ENCODE measurements around the gene ENTR1.

ENTR1 gene

DNA sequence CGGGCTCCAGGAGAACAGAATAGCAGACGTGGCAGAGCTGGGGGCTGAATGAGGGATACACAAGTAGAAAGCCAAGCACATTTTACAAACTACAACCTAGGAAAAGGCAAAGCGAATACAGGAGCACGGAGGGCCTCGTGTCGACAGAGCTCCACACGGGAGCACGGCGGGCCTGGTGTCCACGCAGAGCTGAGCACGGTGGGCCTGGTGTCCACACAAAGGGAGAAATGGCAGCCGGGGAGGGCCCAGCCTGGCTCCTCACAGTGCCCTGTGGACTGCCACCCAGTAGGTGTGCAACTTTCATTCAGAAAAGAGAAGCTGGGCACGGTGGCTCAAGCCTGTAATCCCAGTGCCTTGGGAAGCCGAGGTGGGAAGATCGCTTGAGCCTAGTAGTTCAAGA lies 32.7 kb upstream of the ENTR1 start:
- H3K9me3 Mint-ChIP-seq (ENCODE audit: low read depth): no peaks in the 10 kb centered on the region
- no peak overlapping the region for H3K4me3 Mint-ChIP-seq
- H3K4me1 Mint-ChIP-seq (ENCODE audit: low read depth): peaks cover 4% of the 10 kb centered on the region
- no peak overlapping the region for H3K27ac Mint-ChIP-seq
- H3K36me3 Mint-ChIP-seq: no peaks in the 10 kb centered on the region
- no peaks in the 10 kb centered on the region for H3K27me3 Mint-ChIP-seq

DNA sequence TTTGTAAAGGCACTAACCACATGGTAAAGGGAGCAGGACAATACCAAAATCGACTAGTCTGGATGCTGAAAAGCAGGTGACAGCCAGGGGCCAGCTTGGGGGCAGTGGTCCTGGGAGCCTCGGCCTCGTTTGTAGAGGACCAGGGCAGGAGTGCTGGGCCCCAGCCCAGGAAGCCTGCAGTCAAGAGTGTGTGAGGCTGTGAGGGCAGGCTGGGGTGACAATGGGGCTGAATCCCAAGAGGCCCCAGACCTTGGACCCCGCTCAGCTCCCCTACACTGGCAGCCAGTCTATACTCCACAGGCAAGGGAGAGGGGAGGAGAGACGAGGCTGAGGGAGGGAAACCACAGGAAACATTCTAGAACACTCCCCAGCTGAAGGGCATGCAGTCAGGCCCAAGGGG lies 31.9 kb upstream of the ENTR1 start:
- no peaks in the 10 kb centered on the region for H3K36me3 Mint-ChIP-seq
- H3K27ac Mint-ChIP-seq: no peak overlapping the region
- peaks cover 11% of the 10 kb centered on the region for H3K4me1 Mint-ChIP-seq (ENCODE audit: low read depth)
- no peak overlapping the region for H3K4me3 Mint-ChIP-seq
- no peaks in the 10 kb centered on the region for H3K9me3 Mint-ChIP-seq (ENCODE audit: low read depth)
- H3K27me3 Mint-ChIP-seq: no peaks in the 10 kb centered on the region

DNA sequence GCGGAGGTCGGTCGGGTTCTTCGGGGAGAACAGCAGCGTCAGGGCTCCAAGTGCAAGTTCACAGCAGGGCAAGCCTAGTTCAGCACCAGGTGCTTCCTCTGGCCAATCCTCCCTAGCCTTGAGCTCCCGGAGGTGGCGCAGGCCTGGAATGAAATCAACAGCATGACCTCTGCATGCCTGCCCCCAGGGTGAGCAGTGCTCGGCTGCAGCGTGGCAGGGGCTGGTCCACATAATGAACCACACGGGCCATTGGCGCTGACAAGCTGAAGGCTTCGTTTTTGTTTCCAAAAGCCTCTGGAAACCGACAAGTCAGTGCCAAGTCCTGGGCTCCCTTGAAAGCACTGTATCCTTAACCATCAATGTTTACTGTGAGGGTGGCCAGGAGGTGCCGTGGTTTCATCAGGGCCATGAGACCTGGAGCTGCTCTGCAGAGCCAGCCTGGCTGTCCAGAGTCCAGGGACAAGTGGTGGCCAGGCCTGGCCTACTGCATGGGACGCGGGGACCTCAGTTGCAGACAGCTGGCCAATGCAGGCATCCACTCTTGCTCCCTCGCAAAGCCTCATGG lies 31.3 kb upstream of the ENTR1 start:
- no peak overlapping the region for H3K4me3 Mint-ChIP-seq
- H3K27ac Mint-ChIP-seq: peak overlapping the region; percentile 16
- no peaks in the 10 kb centered on the region for H3K36me3 Mint-ChIP-seq
- no peaks in the 10 kb centered on the region for H3K9me3 Mint-ChIP-seq (ENCODE audit: low read depth)
- no peaks in the 10 kb centered on the region for H3K27me3 Mint-ChIP-seq
- peaks cover 16% of the 10 kb centered on the region for H3K4me1 Mint-ChIP-seq (ENCODE audit: low read depth)

DNA sequence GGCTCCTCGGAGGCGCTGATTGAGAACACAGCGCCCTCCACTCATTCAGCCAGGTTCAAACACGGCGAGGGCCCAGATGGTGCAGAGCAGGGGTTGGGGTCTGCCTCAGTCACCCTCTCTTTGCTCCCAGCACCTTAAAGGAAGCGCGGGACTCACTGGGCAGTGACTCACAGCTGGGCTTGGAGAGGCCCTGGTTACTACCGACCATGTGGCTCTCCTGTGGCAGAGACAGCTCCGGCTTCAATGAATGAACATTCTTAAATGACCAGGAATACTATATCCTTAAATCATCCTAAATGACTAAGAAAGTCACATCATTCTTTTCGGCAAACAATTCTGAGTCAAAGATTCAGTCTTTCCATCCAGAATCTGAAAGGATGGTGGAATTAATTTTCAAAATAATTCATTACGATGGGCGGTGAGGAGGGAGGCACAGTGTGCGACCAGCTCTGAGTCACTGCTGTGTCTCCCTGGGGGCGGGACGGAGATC lies 30.8 kb upstream of the ENTR1 start:
- no peaks in the 10 kb centered on the region for H3K27me3 Mint-ChIP-seq

DNA sequence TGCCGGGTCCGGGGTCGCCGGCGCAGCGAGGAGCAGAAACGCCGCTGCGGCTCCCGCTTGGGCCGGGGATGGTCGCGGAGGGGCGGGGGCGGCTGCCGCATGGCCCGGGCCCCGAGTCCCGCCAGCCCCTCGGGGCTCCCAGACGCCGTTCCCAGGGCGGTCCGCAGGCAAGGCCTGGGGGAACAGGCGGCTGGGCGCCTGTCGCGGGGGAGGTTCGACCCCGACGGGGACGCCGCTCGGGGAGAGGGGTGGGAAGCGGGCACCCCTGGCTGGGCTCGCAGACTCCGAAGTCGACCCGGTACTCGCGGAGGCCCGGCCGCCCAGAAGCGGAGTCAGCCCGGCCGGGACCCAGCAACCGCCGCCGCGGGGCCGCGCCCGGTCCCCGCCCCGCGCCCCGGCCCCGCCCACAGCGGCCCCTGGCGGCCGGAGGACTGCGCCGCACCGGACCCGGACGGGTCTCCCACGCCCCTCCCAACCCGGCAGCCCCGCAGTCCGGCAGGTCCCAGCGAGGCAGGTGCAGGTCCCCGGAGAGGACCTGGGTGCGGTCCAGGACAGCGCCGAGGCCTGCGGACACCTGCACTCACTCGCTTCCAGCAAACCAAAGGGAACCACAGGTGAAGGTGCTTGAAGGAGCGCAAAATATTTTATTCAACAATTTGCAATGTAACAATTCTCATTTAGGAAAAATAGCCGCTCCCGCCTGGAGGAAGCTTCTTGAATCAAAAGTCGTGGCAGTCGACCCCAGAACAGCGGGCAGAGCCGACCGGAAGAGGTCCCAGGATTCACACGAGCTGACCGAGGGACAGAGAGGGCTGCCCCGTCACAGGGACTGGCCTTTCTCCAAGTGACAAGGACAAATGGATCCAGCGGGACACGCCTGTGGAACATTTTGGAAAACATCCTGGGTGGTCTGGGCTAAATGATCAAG lies 29.3 kb upstream of the ENTR1 start, which contains the start of gene INPP5E:
Gene INPP5E, minus strand, starts transcription at position 365 of the 928 bp plus-strand sequence. CDS start 426 bp downstream, outside the sequence.
- H3K4me1 Mint-ChIP-seq (ENCODE audit: low read depth): peaks cover 24% of the 10 kb centered on the region
- H3K4me3 Mint-ChIP-seq: peak within 1 kb of the TSS; percentile 89
- no peaks in the 10 kb centered on the region for H3K9me3 Mint-ChIP-seq (ENCODE audit: low read depth)
- peak within 1 kb of the TSS; percentile 54 for H3K27ac Mint-ChIP-seq
- no peaks in the 10 kb centered on the region for H3K27me3 Mint-ChIP-seq
- no peaks in the 10 kb centered on the region for H3K36me3 Mint-ChIP-seq

More for the DNA sequence above, 30.8 kb upstream of the ENTR1 start:
- Mint-ChIP-seq H3K36me3 (no peaks in the 10 kb centered on the region), H3K9me3 (ENCODE audit: low read depth) (no peaks in the 10 kb centered on the region), H3K4me3 (no peak overlapping the region), H3K4me1 (ENCODE audit: low read depth) (peaks cover 20% of the 10 kb centered on the region), H3K27ac (peak overlapping the region; percentile 16)

DNA sequence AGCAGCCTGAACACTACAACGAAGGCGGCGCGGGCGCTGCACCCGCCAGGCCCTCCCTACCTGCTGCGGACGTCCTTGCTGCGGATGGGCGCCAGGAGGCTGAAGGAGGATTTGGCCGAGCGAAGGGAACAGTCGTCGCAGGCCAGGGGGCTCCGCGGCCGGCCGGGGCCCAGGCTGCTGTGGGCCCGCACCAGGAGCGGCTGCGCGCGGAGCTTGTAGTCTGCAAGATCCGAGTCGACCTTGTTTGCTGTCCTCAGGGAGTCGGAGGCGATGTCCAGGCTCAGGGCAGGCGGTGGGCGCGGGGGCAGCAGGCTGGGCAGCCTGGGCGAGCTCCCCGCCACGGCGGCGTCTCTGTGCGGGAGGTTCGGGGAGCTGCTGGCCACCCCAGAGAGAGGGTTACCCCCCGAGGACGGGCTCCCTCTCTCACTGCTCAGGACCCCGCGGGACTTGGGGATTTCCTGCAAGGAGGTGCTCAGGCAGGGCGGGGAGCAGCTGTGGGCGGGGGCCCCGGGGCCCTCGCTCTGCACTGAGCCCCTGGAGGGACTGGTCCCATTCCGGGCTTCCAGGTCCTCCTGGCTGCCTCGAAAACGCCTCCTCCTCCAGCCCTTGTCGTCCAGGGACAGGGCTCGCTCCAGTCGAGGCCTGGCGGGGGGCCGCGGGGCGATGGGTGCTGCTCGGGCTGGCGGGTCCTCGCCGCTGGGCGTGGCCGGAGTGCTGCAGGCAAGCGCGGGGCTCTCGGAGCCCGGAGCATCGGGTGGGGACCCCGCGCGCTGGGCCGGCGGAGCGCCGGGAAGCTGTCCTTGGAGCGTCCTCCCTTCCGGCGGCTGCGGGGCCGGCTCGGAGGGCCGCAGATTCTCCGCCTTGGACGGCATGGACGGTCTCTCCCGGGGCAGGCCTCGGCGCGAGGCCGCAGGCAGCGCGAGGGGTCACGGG lies 28.4 kb upstream of the ENTR1 start:
- Mint-ChIP-seq H3K27me3 (no peaks in the 10 kb centered on the region), H3K27ac (no peak overlapping the region), H3K9me3 (ENCODE audit: low read depth) (no peaks in the 10 kb centered on the region), H3K4me1 (ENCODE audit: low read depth) (peaks cover 24% of the 10 kb centered on the region), H3K4me3 (peak overlapping the region; percentile 89), H3K36me3 (no peaks in the 10 kb centered on the region)

DNA sequence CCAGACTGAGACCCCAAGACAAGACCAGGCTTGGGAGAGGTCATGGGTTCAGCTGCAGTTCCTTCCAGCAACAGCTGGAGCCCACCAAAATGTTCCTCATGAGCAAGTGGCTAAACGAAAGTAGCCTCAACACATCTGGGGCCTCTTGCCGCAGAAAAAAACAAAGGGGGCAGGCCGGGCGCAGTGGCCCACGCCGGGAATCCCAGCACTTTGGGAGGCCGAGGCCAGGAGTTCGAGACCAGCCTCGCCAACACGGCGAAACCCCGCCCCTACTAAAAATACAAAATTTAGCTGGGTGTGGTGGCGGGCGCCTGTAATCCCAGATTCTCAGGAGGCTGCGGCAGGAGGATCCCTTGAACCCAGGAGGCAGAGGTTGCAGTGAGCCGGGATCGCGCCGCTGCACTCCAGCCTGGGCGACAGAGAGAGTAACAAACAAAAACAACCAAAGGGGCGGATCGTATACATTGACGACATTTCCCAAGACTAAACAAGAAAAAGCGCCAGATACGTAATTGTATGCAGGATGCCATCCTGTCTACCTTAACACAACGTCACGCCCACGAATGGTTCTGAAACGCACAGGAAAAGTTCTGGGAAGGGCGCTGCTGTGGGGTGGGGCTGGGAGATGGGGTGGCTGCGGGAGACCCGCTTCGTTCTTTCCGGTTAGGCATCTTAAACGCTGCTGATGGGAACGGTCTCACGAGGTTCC lies 27.6 kb upstream of the ENTR1 start:
- Mint-ChIP-seq H3K36me3 (no peaks in the 10 kb centered on the region), H3K4me1 (ENCODE audit: low read depth) (peaks cover 24% of the 10 kb centered on the region), H3K4me3 (peak overlapping the region; percentile 89), H3K9me3 (ENCODE audit: low read depth) (no peaks in the 10 kb centered on the region), H3K27me3 (no peaks in the 10 kb centered on the region), H3K27ac (peak overlapping the region; percentile 34)

DNA sequence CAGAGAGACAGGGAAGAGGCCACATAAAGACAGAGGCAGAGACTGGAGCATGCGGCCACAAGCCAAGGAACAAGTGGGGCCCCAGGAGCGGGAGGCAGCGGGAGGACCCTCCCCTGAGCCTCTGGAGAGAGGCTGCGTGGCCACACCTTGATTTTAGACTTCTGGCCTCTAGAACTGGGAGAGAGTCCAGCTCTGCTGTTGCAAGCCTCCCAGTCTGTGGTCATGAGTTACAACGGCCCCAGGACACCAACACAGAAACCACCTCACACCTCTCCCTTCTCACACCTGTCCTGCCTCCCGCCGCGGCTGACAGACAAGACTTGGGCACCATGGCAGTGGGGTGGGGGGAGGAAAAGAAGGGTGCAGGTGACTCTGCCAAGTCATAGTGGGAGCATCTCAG lies 27.0 kb upstream of the ENTR1 start:
- H3K4me1 Mint-ChIP-seq (ENCODE audit: low read depth): peaks cover 24% of the 10 kb centered on the region
- H3K9me3 Mint-ChIP-seq (ENCODE audit: low read depth): no peaks in the 10 kb centered on the region
- H3K36me3 Mint-ChIP-seq: no peaks in the 10 kb centered on the region
- H3K27me3 Mint-ChIP-seq: no peaks in the 10 kb centered on the region
- peak overlapping the region; percentile 89 for H3K4me3 Mint-ChIP-seq
- H3K27ac Mint-ChIP-seq: no peak overlapping the region

DNA sequence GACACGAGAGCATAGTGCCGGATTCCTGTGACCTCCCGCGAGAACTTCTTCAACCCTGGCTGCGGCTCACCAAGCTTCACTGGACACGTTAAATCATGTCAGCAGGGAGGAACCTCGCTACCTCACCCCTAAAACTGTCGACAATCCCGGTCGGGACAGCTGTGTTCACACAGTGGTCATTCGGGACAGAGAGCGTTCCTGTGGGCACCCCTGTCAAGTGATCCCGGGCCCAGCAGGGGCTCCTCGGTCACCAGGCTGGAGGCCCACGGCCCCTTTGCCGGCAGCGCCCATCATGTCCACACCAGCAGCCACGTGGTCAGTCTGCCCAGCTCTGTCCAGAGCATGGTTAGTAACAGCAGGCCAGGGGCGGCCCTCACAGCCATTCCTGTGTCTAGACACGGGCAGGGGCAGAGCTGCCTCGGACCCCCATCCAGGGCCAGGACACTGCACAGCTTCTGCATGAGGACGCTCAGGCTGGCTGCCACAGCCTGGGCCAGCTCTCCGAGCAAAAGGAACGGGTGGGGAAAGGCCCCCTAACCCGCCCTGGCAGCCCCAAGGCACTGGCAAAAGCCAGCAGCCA lies 25.7 kb upstream of the ENTR1 start:
- Mint-ChIP-seq H3K4me3 (peak overlapping the region; percentile 19), H3K9me3 (ENCODE audit: low read depth) (no peaks in the 10 kb centered on the region), H3K27me3 (no peaks in the 10 kb centered on the region), H3K27ac (no peak overlapping the region), H3K4me1 (ENCODE audit: low read depth) (peaks cover 24% of the 10 kb centered on the region), H3K36me3 (no peaks in the 10 kb centered on the region)

DNA sequence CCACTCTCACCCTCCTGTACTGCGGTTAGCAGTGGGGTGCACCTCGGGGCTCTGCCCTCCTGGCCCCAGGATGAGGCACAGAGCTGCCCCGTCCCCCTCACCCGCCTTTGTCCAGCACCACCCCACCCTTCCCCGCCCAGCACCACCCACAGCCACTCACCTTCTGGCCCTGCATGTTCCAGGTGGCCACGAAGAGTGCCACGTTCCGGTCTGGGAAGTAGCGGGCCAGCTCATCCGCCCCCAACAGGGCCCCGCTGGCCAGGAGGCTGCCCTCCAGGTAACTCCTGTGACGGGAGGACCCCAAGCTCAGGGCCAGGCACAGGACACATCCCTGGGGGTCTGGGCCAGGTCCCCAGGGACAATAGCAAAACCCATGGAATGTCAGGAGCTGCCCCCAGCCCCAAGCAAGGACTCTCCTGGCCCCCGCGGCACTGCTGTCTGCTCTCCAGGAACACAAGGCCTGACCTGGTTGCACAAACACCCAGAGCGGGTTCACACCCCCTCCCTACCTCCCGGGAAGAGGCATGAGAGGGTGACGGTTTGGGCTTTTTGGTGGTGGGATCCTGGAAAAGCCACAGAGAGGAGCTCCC lies 24.3 kb upstream of the ENTR1 start:
- no peaks in the 10 kb centered on the region for H3K36me3 Mint-ChIP-seq

DNA sequence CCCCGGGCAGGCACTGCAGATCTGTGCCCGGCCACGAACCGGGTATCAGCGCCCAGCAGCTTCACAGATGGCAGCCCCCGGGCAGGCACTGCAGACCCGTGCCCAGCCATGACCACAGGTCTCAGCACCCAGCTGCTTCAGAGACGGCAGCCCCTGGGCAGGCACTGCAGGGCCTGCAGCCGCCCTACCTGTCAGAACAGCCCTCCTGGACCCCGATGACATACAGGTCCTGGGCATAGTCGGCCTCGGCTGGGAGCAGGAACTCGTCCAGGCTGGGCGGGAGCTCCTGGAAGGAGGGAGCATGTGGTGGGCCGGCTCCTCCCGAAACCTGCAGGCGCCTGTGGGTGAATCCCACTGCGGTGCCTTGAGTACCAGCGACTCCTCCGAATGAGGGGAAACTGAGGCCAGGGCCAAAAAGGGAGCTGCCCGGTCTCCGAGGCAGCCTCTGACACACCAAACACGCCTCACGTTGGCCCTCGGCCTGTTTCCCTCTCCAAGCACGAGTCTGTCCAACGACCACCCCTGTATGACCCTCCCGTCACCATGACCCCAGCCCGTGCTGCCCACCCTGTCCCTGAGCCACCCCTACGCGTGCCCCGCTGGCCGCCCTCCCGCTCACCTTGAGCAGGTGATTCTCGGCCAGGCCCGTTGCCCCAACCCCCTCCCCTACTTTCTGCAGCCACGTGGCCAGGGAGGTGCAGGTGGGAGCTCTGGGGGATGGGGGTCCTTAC lies 23.6 kb upstream of the ENTR1 start:
- Mint-ChIP-seq H3K4me1 (ENCODE audit: low read depth) (peaks cover 24% of the 10 kb centered on the region), H3K4me3 (no peak overlapping the region), H3K9me3 (ENCODE audit: low read depth) (no peaks in the 10 kb centered on the region), H3K27ac (no peak overlapping the region), H3K36me3 (no peaks in the 10 kb centered on the region), H3K27me3 (no peaks in the 10 kb centered on the region)

More for the DNA sequence above, 24.3 kb upstream of the ENTR1 start:
- Mint-ChIP-seq H3K4me3 (no peak overlapping the region), H3K9me3 (ENCODE audit: low read depth) (no peaks in the 10 kb centered on the region), H3K4me1 (ENCODE audit: low read depth) (peaks cover 24% of the 10 kb centered on the region), H3K27ac (no peak overlapping the region), H3K27me3 (no peaks in the 10 kb centered on the region)

DNA sequence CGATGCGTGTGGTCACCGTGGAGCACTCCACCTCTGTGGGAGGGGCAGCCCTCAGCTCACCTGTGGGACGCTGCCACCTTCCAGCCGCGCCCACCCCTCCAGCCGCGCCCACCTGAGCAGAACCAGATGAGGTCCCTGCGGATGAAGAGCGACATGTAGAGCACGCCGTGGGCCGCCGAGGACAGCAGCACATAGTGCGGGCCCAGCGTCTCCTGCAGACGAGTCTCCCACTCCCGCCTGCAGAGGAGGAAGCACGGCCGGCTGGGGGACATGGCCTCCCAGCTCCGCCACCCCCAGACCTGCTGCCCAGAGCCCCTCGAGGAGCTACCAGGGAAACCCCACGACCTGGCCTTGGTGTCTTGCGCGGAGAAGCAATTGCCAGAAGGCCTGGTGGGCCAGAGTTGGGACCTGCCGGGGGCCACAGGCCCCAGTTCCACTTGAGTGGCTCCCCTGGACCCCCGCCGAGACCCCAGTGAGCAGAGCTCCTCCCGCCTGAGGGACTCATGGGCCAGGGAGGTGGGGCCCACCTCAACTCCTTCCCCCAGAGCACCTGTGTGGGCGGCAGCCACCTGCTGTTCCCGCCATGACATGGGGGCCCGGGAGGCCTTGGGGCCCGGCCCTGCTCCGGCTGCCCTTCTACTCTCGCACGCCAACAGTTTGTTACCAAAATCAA lies 22.8 kb upstream of the ENTR1 start:
- Mint-ChIP-seq H3K27me3 (no peaks in the 10 kb centered on the region), H3K36me3 (no peaks in the 10 kb centered on the region), H3K27ac (no peak overlapping the region), H3K4me3 (no peak overlapping the region), H3K4me1 (ENCODE audit: low read depth) (peaks cover 22% of the 10 kb centered on the region), H3K9me3 (ENCODE audit: low read depth) (no peaks in the 10 kb centered on the region)

DNA sequence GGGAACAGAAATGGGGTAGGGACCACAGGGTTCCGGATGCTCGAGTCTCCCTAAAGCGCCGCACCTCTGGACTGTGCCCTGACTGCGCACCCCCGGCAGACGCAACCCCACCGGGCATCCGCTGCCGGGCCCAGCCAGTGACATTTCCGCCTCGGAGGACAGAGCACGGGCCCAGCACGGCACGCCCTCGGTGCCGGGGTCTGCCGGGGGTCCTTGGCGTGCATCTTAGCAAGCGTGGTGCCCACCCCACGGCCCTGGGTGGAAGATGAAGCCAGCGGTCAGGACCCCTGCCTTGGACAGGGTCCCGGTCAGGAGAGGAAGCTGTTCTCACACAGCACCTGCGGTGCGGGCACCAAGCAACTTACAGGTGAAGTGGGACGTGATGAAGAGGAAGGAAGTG lies 22.2 kb upstream of the ENTR1 start:
- no peaks in the 10 kb centered on the region for H3K27me3 Mint-ChIP-seq
- no peaks in the 10 kb centered on the region for H3K9me3 Mint-ChIP-seq (ENCODE audit: low read depth)
- H3K36me3 Mint-ChIP-seq: no peaks in the 10 kb centered on the region
- peaks cover 17% of the 10 kb centered on the region for H3K4me1 Mint-ChIP-seq (ENCODE audit: low read depth)
- H3K4me3 Mint-ChIP-seq: no peak overlapping the region
- no peak overlapping the region for H3K27ac Mint-ChIP-seq
